Activated CD4-positive, alpha-beta T cell treated with anti-CD3 and anti-CD28 coated beads for 48 hours (primary cell): ENCODE measurements around the gene ARL15.

ENCODE experiments used
- DNase-seq: peaks from one replicate; pipeline ENCODE4 v3.0.0-alpha.2; 2020

ARL15 gene

GRCh38 chr5:54197018-54197417 lies 113.4 kb downstream of the ARL15 start:
- DNase-seq = no peak

GRCh38 chr5:54195701-54196100 lies 114.7 kb downstream of the ARL15 start:
- no peak for DNase-seq

GRCh38 chr5:54194318-54194717 lies 116.1 kb downstream of the ARL15 start:
- no peak for DNase-seq

GRCh38 chr5:54187694-54188093 lies 122.7 kb downstream of the ARL15 start:
- DNase-seq = no peak

GRCh38 chr5:54186912-54187445 lies 123.4 kb downstream of the ARL15 start:
- no peak for DNase-seq

GRCh38 chr5:54186108-54186507 lies 124.3 kb downstream of the ARL15 start:
- DNase-seq = no peak

- no peak for DNase-seq
Observed at GRCh38 chr5:54184806-54185205, 125.6 kb downstream of the ARL15 start.

- no peak for DNase-seq
Observed at GRCh38 chr5:54180630-54181031, 129.7 kb downstream of the ARL15 start.

GRCh38 chr5:54178991-54179390 lies 131.4 kb downstream of the ARL15 start:
- no peak for DNase-seq

- no peak for DNase-seq
Observed at GRCh38 chr5:54178207-54178606, 132.2 kb downstream of the ARL15 start.

GRCh38 chr5:54177058-54177457 lies 133.3 kb downstream of the ARL15 start:
- DNase-seq = no peak

GRCh38 chr5:54176066-54176830 lies 134.1 kb downstream of the ARL15 start:
- DNase-seq = no peak

GRCh38 chr5:54173251-54173650 lies 137.1 kb downstream of the ARL15 start:
- DNase-seq = no peak

GRCh38 chr5:54171645-54172384 lies 138.6 kb downstream of the ARL15 start:
- DNase-seq = no peak

- no peak for DNase-seq
Observed at GRCh38 chr5:54165687-54166086, 144.7 kb downstream of the ARL15 start.

GRCh38 chr5:54162184-54162583 lies 148.2 kb downstream of the ARL15 start:
- DNase-seq = no peak

GRCh38 chr5:54160329-54160728 lies 150.0 kb downstream of the ARL15 start:
- no peak for DNase-seq

- no peak for DNase-seq
Observed at GRCh38 chr5:54159893-54160195, 150.5 kb downstream of the ARL15 start.

GRCh38 chr5:54159153-54159892 lies 151.1 kb downstream of the ARL15 start:
- DNase-seq = no peak

GRCh38 chr5:54156577-54156976 lies 153.8 kb downstream of the ARL15 start:
- no peak for DNase-seq

- no peak for DNase-seq
Observed at GRCh38 chr5:54150841-54151240, 159.5 kb downstream of the ARL15 start.

GRCh38 chr5:54148858-54149257 lies 161.5 kb downstream of the ARL15 start:
- DNase-seq = no peak

- no peak for DNase-seq
Observed at GRCh38 chr5:54148067-54148845, 162.1 kb downstream of the ARL15 start.
